Activated T-cell treated with anti-CD3 and anti-CD28 coated beads for 1 hour (primary cell): Measurements from ENCODE around the gene C6orf47.

Experiments used
- DNase-seq: peaks from one replicate; pipeline ENCODE4 v3.0.0-alpha.2; 2020; ENCODE audit warnings: low read depth

Gene C6orf47

DNA sequence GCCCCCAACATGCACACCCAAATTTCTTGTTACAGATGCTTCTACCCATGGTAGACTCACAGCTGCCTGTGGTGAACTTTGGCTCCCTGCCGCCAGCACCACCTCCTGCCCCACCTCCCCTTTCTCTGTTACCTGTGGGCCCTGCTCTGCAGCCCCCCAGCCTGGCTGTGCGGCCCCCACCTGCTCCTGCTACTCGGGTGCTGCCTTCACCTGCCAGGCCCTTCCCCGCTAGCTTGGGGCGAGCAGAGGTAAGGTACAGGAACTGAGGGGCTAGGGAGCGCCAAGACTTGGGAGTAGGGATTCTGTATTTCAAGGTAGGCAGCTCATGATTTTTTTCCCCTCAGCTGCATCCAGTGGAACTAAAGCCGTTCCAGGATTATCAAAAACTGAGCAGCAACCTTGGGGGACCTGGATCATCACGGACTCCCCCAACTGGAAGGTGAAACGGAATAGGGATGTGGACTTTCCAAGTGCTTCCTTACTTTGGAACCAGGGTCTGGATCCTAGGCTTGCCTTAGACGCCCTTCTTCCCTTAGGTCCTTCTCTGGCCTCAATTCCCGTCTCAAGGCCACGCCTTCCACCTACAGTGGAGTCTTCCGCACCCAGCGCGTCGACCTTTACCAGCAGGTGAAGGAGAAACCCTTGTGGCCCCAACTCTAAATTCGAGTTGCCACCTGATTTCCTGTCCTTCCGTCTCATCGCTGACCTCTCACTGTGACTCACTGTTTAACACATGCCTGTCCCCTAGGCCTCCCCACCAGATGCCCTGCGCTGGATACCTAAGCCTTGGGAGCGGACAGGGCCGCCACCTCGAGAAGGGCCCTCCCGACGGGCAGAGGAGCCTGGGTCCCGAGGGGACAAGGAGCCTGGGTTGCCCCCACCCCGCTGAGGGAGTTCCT is 23.6 kb downstream of the C6orf47 start:
- DNase-seq = no peak

GRCh38 chr6:31634969-31635575 is 25.5 kb downstream of the C6orf47 start:
- no peak for DNase-seq

GRCh38 chr6:31634131-31634530 is 26.4 kb downstream of the C6orf47 start:
- no peak for DNase-seq

GRCh38 chr6:31633447-31633846 is 27.1 kb downstream of the C6orf47 start:
- DNase-seq = no peak

- no peak for DNase-seq
These were observed 28.2 kb downstream of the C6orf47 start for GRCh38 chr6:31632279-31632946.

- DNase-seq = no peak
These were observed 28.8 kb downstream of the C6orf47 start for GRCh38 chr6:31631681-31632278.

DNA sequence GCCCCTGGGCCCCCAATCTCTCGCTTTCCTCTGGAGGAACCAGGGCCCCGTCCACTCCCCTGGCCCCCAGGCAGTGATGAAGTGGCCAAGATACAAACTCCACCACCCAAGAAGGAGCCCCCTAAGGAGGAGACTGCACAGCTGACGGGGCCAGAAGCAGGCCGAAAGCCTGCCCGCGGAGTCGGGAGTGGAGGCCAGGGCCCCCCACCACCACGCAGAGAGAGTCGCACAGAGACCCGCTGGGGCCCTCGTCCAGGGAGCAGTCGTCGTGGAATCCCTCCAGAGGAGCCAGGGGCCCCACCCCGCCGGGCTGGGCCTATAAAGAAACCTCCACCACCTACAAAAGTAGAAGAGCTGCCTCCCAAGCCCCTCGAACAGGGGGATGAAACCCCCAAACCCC is 29.4 kb downstream of the C6orf47 start:
- DNase-seq = no peak

- no peak for DNase-seq
These were observed 30.2 kb downstream of the C6orf47 start for GRCh38 chr6:31630177-31630934.

GRCh38 chr6:31629014-31629413 is 31.6 kb downstream of the C6orf47 start:
- DNase-seq = no peak

DNA sequence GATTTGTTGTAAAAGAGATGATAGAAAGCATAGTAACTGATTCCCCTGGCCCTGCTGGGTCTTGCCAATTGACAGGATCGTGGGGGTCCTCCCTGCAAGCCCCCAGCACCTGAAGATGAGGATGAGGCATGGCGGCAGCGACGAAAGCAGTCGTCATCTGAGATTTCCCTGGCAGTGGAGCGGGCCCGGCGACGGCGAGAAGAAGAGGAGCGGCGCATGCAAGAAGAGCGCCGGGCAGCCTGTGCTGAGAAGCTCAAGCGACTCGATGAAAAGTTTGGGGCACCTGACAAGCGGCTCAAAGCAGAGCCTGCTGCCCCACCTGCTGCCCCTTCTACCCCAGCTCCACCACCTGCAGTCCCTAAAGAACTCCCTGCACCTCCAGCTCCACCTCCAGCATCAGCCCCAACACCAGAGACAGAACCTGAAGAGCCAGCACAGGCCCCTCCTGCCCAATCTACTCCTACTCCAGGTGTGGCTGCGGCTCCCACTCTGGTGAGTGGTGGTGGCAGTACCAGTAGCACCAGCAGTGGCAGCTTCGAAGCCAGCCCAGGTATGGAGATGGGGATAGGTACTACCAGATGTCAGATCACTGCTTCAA is 32.8 kb downstream of the C6orf47 start:
- DNase-seq = no peak

DNA sequence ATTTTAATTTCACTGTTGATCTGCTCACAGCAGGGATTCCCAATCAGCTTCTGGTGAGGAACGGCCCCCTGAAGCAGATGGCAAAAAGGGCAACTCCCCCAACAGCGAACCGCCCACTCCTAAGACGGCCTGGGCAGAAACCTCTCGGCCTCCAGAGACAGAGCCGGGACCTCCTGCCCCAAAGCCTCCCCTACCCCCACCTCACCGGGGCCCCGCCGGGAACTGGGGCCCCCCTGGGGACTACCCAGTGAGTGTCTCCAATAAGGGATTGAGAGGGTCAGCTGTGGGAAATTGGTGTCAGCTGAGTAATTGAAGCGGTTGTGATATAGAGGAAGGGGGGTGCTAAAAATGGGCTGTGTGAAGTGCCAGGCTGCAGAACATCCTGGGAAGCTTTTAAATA is 33.6 kb downstream of the C6orf47 start:
- no peak for DNase-seq

GRCh38 chr6:31624070-31624469 is 36.5 kb downstream of the C6orf47 start:
- no peak for DNase-seq

DNA sequence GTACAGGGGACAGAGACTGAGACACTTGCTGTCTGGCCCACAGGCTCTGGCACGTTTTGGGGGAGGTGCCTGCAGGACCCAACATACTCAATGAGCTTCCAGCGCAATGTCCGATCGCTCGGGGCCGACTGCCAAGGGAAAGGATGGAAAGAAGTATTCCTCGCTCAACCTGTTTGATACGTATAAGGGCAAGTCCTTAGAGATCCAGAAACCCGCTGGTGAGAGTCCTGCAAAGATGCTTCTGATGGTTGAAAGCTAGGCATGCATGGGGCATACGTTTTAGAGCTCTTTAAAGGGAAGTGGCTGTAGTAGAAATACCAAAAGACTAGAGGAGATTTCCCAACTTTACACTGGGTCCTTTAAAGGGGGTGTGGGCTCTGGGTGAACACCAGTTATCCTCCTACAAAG is 37.9 kb downstream of the C6orf47 start:
- DNase-seq = no peak

DNA sequence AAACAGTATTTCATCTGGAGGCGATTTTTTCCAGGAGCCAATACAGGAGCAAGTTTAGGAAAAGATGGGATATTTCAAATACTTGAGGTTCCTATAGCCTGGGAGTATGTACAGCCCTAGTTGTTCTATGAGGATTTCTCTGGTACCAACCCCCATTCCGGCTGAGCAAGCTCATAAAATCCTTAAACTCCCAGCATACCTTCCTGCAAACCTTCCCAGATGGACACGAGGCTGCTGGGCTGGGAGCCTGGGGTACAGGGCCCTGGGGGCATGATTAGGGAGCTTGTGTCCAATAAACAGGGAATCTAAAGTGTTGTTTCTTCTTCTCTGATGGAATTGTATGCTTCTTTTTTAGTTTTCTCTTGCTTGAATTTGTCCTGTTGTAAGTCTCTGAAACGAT is 38.6 kb downstream of the C6orf47 start:
- no peak for DNase-seq

DNA sequence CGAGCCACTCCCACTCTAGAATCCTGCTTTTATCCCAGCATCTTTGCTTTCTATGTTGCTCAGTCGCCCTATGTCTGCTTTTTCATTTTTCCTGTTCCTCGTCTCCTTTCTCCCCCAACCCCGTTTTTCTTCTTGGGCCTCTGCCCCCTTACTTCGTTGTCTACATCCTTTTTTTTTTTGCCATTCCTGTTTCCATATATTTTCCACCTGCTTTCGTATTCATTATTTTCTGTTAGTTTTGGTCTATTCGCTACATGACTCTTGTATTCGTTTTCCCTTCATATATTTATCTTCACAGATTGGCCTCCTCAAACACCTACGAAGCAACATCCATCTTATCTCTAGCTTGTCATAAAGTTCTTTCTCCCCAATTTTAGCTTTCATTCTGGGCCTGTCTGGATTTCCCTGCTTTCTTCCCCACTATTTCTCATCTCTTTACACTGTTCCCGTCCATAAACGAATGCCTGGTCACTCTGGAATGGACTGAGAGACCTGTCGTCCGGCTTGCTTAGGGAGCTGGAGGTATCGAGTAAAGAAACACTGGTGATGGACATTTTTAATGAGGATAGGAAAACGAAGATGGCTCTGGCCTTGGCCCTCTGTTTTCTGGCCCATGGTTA is 39.1 kb downstream of the C6orf47 start:
- no peak for DNase-seq

DNA sequence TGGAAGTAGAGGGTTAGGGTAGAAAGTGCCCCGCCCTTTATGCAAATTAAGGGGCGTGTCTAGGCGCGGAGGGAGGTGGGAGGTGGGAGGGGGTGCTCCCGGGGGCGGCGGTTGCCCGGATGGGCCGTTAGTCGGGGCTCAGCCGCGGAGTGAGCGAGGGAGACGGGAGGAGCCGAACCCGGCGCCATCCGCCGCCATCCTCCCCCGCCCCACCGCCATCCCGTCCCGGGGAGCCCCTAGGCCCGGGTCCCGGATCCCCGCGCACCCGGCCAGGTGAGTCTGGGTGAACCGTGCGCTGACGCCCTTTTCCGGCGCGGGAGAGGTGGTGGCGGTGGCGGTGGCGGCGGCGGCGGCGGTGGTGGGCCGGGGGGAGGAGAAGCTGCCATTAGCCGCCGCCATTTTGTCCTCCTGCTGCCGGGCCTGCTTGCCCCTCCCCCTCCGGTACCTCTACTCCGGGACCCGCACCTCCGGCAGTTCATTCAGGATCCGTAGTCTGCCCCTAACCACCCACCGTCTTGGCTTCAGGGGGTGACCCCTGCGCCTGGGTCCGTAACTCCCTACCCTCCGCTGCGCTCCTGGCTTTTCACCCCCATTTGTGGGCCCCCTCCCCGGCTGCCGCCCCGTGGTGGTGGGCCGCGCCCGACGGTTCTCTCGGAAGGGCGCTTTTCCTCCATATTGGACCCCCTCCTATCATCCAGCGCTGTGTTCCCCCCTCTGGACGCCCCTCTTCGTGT is 39.8 kb downstream of the C6orf47 start, which contains the start of gene PRRC2A:
PRRC2A (plus strand) TSS at position 130 of the 734 bp plus-strand sequence. CDS start 2,075 bp downstream, outside the sequence.
- peak; percentile 68 for DNase-seq

DNA sequence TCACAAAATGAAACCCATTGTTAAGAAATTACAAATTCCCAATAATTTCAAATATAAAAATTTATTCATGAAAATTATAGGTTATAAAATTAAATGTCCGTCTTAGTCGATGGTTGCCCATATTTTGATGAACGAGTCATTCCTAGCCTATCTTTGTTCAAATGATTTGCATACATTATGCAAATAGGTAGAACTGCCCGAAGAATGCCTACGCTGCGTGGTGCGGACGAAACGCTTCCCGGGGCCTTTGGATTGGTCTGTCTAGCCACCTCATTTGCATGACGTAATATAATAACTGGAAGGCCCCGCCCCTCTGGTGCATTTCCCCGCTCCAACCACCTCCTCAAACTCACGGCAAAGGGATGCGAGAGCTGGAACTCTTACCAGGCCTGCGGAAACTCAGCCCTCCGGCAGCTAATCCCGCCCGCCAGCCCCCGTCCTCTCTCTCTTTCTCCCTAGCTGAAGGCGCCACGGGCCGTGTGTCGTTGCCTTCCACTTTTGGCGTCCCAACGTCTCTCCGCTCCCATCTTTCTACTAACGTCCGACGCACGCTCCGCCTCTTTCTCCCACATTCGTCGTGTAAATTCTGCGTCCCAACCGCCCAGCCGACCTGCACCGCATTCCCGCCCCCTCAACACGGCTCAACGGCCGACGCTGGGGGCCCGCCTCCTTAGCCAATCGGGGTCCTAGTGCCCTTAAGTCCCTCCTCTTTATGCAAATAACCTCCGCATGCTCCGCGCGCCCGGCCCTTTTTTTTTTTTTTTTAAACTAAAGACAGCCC is 40.6 kb downstream of the C6orf47 start:
- DNase-seq = peak; percentile 91

- DNase-seq = no peak
These were observed 43.6 kb downstream of the C6orf47 start for GRCh38 chr6:31617010-31617409.

GRCh38 chr6:31615748-31616147 is 44.8 kb downstream of the C6orf47 start:
- peak; percentile 20 for DNase-seq
